GM12892 (cell line): Measurements from ENCODE around the gene TMTC1.

Experiments used
- DNase-seq: peaks from one replicate; pipeline ENCODE4 v3.0.0; 2011; ENCODE audit not compliant: insufficient read length
- FAIRE-seq: peaks from 2 replicates; lab custom pipeline; 2011; peaks lifted over from hg19 to GRCh38; lab: Jason Lieb, UNC
- POLR2A ChIP-seq: IDR thresholded peaks from 2 replicates; pipeline ENCODE4 v1.6.1; 2011; ENCODE audit warnings: low read depth, low read length, control low read depth
- POLR2AphosphoS5 ChIP-seq: IDR thresholded peaks from 2 replicates; pipeline ENCODE4 v1.6.1; 2011; ENCODE audit warnings: low read depth, low read length, control low read depth
- TAF1 ChIP-seq: IDR thresholded peaks from 2 replicates; pipeline ENCODE4 v1.6.1; 2011; ENCODE audit warnings: low read depth, mild to moderate bottlenecking, control low read depth, low read length, borderline replicate concordance

TMTC1 gene

DNA sequence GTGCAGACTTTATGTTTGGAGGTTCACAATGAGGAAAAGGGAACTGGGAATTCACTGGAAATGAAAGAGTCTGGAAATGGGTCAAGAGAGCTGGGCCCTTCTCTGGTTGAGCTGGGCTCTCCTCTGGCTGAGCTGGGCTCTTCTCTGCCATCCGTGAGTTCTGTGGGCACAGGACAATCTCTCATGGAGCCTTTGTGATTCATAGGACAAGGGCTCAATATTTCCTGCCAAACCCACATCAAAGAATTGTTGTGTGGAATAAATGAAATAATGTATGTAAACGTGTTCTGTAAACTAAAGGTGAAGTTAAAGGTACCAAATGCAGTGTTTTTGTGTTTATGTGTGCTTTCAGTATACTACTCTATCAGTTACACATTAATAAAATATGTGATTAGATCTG is 190.7 kb downstream of the TMTC1 start:
- no peak for TF ChIP-seq POLR2A
- TF ChIP-seq POLR2AphosphoS5, result no peak
- no peak for TF ChIP-seq TAF1
- DNase-seq (no peak), FAIRE-seq (no peak)

DNA sequence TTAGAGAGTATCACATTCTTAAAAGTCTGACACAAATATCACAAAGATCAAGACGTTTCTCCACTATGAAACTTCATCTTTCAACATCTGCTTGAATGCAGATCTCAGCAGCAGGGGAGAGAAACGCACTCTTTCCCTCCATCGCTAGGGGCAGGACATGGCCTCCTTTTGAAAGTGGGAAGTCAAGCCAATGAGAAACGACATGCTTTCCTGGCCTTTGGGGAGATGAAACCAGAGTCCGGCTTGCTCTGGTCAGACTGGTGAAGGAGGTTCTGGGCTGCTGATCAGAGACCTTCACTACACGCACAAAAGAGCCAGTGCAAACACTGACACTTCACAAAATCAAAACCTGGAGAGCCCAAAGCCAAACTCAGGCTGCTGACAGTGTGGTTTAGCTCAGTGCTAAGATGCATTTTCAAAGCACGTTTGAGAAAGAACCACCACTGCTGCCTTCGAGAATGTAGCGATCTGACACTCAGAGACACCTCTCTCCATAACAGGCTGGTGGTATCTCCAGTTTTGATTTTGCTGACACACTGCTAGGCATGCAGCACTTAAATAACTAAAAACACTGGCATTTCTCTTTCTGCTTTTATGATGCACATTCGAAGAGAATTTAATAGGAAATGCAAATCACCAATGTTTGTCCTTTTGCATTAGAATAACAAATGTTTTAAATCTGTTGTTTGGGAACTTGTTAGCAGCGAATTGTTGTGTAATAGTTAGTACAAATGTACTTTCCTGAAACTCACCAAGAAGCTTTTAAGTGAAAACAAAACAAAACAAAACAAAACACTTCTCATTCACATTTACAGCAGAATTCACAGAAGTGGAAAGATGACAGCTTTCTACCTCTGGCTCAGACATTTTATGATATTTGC is 192.4 kb downstream of the TMTC1 start:
- FAIRE-seq, result no peak
- no peak for DNase-seq
- TF ChIP-seq POLR2AphosphoS5, result no peak
- no peak for TF ChIP-seq TAF1
- TF ChIP-seq POLR2A, result no peak

- TF ChIP-seq POLR2AphosphoS5 (no peak), POLR2A (no peak), TAF1 (no peak)
- no peak for DNase-seq
- no peak for FAIRE-seq
Observed at GRCh38 chr12:29589851-29590250, 193.9 kb downstream of the TMTC1 start.

DNA sequence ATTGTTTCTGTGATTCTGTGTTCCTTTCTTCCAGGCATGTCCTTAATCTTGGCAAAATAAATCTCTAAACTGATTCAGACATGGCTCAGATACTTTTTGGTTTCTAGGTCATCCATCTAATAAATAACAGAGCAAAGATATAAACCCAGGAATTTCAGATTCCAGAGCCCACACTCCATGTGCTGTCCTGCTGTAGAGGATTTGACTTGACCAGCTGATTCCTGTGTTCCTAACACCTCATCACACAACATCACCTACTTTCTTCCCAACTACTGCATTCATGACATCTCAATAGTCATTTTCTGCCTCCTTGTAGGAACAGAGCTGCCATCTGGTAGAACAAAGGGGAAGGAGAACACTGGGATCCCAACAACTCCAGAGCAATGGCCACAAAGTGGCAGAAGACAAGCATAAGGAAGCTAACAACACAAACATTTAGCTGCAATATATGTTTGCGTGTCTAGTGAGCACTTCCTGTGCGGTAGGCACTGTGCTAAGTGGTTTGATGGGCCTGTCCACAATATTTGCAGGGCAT is 194.4 kb downstream of the TMTC1 start:
- DNase-seq (no peak), FAIRE-seq (no peak)

GRCh38 chr12:29582677-29583272 is 201.0 kb downstream of the TMTC1 start:
- DNase-seq, result no peak
- TF ChIP-seq TAF1, result no peak
- TF ChIP-seq POLR2AphosphoS5, result no peak
- TF ChIP-seq POLR2A, result no peak
- FAIRE-seq, result no peak

More for the DNA sequence above, 194.4 kb downstream of the TMTC1 start:
- no peak for TF ChIP-seq TAF1

DNA sequence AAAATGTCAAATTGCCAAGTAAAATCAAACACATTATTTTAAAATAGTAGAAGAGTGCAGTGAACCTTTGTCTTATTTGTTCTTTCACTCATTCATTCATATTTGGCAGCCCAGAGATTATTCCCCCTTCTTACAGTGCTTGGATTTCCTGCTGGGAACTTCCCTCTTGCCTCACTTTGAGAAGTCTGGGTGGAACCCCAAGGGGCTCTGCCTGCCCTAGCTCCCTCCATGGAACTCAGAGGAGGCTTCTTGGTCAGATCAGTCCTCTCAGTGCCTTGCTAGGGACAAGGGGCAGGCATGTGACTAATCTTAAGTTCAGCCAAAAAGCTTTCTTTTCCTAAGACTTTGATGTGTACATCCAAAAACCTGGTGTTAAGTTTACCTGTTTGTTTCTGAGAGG is 201.6 kb downstream of the TMTC1 start:
- FAIRE-seq, result no peak
- DNase-seq, result no peak
- TF ChIP-seq POLR2A (no peak), POLR2AphosphoS5 (no peak), TAF1 (no peak)

DNA sequence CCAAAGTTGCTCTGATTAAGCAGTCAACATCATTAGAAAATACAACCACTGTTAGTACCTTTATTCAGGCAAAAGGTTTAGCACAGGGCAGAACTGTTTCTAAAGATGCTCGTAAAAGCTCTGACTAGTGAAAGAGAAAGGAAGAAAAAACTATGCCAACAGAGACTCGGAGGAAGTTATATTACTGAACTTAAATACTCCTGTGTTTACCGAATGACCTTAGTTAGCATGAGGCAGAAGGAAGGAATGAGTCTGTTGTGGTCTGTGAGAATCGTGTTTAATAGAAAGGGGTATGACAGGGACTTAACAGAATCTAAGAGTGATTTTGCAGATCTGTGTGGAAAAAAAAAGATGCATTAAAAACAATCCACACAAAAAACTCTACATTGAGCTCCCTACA is 202.1 kb downstream of the TMTC1 start:
- DNase-seq, result no peak
- FAIRE-seq, result no peak
- TF ChIP-seq POLR2A, result no peak
- TF ChIP-seq TAF1, result no peak
- no peak for TF ChIP-seq POLR2AphosphoS5

DNA sequence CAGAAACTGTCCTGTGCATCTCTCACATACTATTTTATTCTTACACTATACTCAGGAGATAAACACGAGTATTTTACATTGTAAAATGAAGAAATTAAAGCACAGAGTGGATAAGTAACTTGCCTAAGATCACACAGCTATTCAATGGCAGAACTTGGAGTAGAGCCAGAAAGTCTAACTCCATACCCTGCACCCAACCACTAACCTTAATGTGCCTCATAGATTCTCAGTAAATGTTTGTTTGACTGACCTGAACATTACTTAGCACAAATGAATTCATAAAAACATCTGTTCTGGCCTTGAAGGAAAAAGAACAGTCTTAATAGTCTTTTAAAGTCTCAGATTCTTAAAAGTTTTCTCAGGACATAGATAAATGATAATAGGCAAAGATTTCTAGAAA is 202.8 kb downstream of the TMTC1 start:
- TF ChIP-seq POLR2A, result no peak
- no peak for TF ChIP-seq TAF1
- no peak for TF ChIP-seq POLR2AphosphoS5
- FAIRE-seq, result no peak
- no peak for DNase-seq

DNA sequence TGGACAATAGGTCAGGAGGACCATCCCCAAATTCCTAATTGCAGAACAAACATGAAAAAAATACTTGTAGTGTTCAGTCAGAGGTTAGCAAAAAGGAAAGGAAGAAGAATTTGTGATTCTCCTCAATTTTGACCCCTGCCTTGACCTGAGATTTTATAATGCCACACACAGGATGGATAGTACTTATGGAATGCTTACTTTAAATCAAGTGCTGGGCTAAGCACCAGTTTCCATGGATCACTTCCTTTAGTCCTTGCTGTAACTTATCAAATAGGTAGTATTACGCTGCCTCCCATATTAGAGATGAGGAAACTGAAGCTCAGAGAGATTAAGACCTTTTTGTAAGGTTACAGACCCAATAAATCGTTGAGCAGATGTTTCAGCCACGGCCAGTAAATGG is 205.0 kb downstream of the TMTC1 start:
- no peak for FAIRE-seq
- DNase-seq, result no peak
- TF ChIP-seq POLR2AphosphoS5 (no peak), TAF1 (no peak), POLR2A (no peak)

- TF ChIP-seq TAF1 (no peak), POLR2AphosphoS5 (no peak), POLR2A (no peak)
- no peak for FAIRE-seq
- no peak for DNase-seq
Observed at GRCh38 chr12:29578070-29578469, 205.7 kb downstream of the TMTC1 start.

DNA sequence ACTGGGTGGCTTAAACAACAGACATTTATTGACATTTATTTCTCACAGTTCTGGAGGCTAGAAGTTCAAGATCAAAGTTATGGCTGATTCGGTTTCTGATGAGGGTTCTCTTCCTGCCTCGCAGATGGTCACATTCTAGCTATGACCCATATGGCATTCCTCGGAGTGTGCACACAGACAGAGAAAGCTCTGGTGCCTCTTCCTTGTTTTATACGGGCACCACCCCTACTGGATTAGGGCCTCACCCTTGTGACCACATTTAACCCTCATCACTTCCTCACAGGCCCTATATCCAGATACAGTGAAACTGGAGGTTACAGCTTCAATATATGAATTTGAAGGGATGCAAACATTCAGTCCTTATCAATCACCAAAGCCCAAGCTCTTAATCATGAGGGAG is 209.2 kb downstream of the TMTC1 start:
- TF ChIP-seq TAF1 (no peak), POLR2AphosphoS5 (no peak), POLR2A (no peak)
- FAIRE-seq (no peak), DNase-seq (no peak)

- no peak for TF ChIP-seq TAF1
- TF ChIP-seq POLR2A, result no peak
- no peak for TF ChIP-seq POLR2AphosphoS5
- FAIRE-seq (no peak), DNase-seq (no peak)
Observed at GRCh38 chr12:29572938-29573337, 210.8 kb downstream of the TMTC1 start.
